ENCODE data around the gene ANGPTL2.

The ANGPTL2 gene

DNA sequence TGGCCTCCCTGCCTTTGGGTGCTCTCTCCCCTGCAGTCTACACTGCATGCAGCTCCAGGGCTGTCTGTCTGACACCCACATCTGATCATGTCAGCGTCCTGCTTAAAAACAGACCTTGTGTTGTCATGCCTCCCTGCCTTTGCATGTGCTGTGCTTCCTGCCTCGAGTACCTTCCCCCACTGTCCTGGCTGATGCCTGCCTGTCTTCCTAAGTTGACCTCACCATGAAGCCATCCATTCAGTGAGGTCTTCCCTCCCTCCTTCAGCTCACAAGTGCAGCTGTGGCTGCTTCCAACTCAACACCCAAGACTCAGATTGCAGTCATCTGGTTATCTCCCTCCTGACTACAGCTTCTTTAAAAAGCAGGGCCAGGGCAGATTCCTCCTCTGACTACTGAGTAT lies 5.5 kb downstream of the ANGPTL2 start:
- TF ChIP-seq TAF1 (IDR thresholded peaks at IDR 0.05; ENCODE audit: borderline replicate concordance, insufficient read depth, low read length) (no peak), SIN3A (IDR thresholded peaks at IDR 0.05; ENCODE audit: borderline replicate concordance, insufficient read depth, low read length) (no peak), POLR2AphosphoS5 (IDR thresholded peaks at IDR 0.05; ENCODE audit: low read depth, low read length) (no peak), FOXP2 (optimal IDR thresholded peaks at IDR 0.05; ENCODE audit: borderline replicate concordance, extremely low read depth, extremely low read length, insufficient read depth) (no peak)

DNA sequence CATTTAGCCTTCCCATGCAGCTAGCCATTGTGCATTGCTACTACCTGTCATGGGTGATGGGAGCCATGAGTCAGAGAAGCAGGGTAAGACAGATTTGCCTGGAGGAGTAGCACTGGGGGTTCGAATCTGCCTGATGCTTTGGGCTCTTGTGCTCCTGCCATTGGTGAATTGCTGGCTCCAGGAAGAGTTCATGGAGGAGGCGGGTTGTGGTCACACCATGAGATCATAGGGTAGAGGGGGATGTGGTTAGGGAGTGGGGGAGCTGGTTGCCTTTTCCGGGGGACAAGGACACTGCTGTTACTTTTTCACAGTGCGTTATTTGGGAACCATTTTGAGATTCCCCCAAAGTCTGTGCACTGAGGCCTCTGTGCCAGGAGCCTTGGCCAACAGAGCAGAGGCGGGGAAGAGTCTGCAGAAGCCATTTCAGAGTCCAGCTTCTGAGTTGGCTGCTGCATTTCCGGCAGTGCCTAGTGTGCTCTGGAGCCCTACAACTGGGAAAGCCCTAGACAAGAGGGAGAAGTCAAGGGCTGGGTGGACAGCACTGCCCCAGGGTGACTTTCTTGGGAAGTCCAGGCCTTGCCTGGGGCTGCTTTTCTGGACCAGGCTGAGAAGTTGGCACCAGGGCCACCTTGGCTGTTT lies 6.2 kb downstream of the ANGPTL2 start:
- TF ChIP-seq SIN3A (IDR thresholded peaks at IDR 0.05; ENCODE audit: borderline replicate concordance, insufficient read depth, low read length): no peak
- TF ChIP-seq TAF1 (IDR thresholded peaks at IDR 0.05; ENCODE audit: borderline replicate concordance, insufficient read depth, low read length): no peak
- no peak for TF ChIP-seq FOXP2 (optimal IDR thresholded peaks at IDR 0.05; ENCODE audit: borderline replicate concordance, extremely low read depth, extremely low read length, insufficient read depth)
- TF ChIP-seq POLR2AphosphoS5 (IDR thresholded peaks at IDR 0.05; ENCODE audit: low read depth, low read length): no peak
- TF ChIP-seq, protein P1, sequence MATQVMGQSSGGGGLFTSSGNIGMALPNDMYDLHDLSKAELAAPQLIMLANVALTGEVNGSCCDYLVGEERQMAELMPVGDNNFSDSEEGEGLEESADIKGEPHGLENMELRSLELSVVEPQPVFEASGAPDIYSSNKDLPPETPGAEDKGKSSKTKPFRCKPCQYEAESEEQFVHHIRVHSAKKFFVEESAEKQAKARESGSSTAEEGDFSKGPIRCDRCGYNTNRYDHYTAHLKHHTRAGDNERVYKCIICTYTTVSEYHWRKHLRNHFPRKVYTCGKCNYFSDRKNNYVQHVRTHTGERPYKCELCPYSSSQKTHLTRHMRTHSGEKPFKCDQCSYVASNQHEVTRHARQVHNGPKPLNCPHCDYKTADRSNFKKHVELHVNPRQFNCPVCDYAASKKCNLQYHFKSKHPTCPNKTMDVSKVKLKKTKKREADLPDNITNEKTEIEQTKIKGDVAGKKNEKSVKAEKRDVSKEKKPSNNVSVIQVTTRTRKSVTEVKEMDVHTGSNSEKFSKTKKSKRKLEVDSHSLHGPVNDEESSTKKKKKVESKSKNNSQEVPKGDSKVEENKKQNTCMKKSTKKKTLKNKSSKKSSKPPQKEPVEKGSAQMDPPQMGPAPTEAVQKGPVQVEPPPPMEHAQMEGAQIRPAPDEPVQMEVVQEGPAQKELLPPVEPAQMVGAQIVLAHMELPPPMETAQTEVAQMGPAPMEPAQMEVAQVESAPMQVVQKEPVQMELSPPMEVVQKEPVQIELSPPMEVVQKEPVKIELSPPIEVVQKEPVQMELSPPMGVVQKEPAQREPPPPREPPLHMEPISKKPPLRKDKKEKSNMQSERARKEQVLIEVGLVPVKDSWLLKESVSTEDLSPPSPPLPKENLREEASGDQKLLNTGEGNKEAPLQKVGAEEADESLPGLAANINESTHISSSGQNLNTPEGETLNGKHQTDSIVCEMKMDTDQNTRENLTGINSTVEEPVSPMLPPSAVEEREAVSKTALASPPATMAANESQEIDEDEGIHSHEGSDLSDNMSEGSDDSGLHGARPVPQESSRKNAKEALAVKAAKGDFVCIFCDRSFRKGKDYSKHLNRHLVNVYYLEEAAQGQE (IDR thresholded peaks at IDR 0.05; ENCODE audit: insufficient read depth in 1 of 2, low read depth in 2 of 2, low read length in 2 of 2): no peak

DNA sequence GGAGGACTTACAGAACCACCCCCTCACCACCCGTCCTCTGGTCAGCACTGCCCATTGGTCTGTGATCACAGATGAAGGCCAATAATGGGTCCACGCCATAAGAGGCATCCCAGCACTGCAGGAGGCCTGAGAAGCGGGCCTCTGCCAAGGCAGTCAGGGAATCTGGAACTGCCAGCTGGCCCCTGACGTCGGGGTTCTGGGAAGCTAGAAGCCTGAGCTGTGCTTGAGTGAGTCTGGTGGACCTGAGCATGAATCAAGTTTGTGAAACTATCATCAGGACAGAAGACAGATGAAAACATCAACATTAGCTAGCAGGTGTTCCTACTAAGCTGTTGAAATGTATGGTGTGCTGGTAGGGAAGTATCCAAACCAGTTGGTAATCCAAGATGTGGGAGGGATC lies 7.8 kb downstream of the ANGPTL2 start:
- TF ChIP-seq, protein P1 (IDR thresholded peaks at IDR 0.05; ENCODE audit: insufficient read depth in 1 of 2, low read depth in 2 of 2, low read length in 2 of 2): no peak
- TF ChIP-seq TAF1 (IDR thresholded peaks at IDR 0.05; ENCODE audit: borderline replicate concordance, insufficient read depth, low read length): no peak
- no peak for TF ChIP-seq SIN3A (IDR thresholded peaks at IDR 0.05; ENCODE audit: borderline replicate concordance, insufficient read depth, low read length)
- no peak for TF ChIP-seq POLR2AphosphoS5 (IDR thresholded peaks at IDR 0.05; ENCODE audit: low read depth, low read length)
- TF ChIP-seq FOXP2 (optimal IDR thresholded peaks at IDR 0.05; ENCODE audit: borderline replicate concordance, extremely low read depth, extremely low read length, insufficient read depth): no peak

DNA sequence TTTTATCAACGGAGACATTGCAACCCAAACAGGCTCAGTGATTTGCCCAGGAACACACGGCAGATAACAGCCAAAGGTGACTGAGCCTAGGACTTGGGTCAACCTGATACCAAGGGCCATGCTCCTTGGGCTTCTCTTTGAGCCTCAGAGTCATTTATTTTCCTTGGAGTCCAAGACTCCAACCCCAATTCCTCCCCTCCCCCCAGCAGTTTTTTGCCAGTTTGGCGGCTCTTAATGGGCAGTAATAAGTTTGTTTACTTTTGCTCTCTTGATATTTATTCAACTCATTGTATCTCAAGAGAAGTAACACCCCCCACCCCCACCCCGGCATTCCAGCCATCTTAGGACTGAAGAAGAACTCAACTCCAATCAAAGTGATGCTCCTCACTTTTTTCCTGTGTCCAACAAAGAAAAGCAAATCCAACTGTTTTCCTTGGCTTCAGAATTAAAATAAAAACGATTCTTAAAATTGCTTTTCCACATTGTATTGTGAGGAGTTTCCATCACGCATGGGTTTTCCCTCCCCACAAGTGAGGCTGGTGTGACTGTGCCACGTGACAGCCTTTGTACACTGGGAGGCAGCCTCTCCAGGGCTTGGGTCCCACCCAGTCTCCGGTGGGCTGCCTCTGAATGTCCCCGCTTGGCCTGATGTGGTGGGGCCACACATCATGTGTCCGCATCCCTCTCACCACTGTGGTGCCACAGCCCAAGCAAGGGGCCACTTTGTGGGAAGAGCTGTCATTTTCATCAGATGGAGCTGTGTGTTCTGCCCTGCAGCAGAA lies 9.1 kb downstream of the ANGPTL2 start:
- TF ChIP-seq FOXP2 (optimal IDR thresholded peaks at IDR 0.05; ENCODE audit: borderline replicate concordance, extremely low read depth, extremely low read length, insufficient read depth): no peak
- TF ChIP-seq TAF1 (IDR thresholded peaks at IDR 0.05; ENCODE audit: borderline replicate concordance, insufficient read depth, low read length): no peak
- TF ChIP-seq POLR2AphosphoS5 (IDR thresholded peaks at IDR 0.05; ENCODE audit: low read depth, low read length): no peak
- TF ChIP-seq, protein P1 (IDR thresholded peaks at IDR 0.05; ENCODE audit: insufficient read depth in 1 of 2, low read depth in 2 of 2, low read length in 2 of 2): no peak
- TF ChIP-seq SIN3A (IDR thresholded peaks at IDR 0.05; ENCODE audit: borderline replicate concordance, insufficient read depth, low read length): no peak

DNA sequence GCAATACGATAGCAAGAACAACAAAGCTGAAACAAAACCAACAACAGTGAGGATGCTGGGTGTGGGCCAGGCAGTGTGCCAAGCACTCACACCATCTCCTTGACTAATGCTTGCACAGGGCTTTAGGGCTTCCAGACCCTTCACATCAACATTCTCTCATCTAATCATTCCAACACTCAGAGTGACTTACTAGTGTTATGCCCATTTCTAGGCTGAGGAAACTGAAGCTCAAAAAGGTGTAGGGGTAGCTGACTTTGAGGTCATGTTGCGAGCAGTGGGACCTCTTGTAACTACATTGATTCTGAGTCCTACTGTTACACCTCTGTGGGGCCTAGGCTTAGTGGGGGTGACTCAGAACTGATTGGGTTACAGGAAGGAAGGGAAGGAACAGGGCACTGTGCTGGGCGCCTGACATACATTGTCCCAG lies 9.7 kb downstream of the ANGPTL2 start:
- no peak for TF ChIP-seq FOXP2 (optimal IDR thresholded peaks at IDR 0.05; ENCODE audit: borderline replicate concordance, extremely low read depth, extremely low read length, insufficient read depth)
- TF ChIP-seq POLR2AphosphoS5 (IDR thresholded peaks at IDR 0.05; ENCODE audit: low read depth, low read length): no peak
- TF ChIP-seq, protein P1 (IDR thresholded peaks at IDR 0.05; ENCODE audit: insufficient read depth in 1 of 2, low read depth in 2 of 2, low read length in 2 of 2): no peak
- TF ChIP-seq SIN3A (IDR thresholded peaks at IDR 0.05; ENCODE audit: borderline replicate concordance, insufficient read depth, low read length): no peak
- no peak for TF ChIP-seq TAF1 (IDR thresholded peaks at IDR 0.05; ENCODE audit: borderline replicate concordance, insufficient read depth, low read length)

Data from PFSK-1 (cell line).